ENCODE data around the gene COIL.

The COIL gene

DNA sequence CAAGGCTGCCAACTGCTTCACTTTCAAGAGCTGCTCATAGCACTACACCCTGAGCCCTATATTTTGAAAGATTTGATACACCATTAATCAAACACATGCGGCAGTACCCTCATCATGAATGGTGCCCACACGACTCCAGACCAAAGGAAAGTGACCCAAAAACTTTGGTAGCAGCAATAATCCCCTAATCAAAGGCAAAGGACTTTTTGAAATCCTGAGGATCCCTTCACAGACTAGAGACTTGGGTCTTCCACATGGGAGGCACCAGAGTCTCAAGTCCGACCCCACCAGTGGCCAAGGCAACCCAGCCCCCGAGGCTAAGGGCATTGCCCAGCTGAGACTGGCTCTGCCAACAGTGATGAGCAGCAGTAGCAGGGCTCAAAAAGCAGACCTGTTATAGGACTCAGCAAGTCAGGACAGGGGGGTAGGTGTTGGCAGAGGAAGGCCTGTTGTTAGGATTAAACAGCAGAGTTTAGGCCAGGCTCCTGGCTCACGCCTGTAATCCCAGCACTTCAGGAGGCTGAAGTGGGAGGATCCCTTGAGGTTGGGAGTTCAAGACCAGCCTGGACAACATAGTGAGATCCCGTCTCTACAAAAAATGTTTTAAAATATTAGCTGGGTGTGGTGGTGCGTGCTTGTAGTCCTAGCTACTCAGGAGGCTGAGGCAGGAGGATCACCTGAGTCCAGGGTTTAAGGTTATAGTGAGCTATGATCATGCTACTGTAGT, 50.2 kb downstream of the COIL start:
- WGBS, 2 experiments, result 78 to 81% methylated on average over 7 of the region's 7 CpGs
- Histone ChIP-seq H3K27me3 (ENCODE audit: control insufficient read depth, insufficient read depth, low read length, poor library complexity, severe bottlenecking) (peaks cover 35% of the 10 kb centered on the region), H3K4me1 (ENCODE audit: control insufficient read depth, insufficient read depth, low read length) (peaks cover 6% of the 10 kb centered on the region), H3K27ac (ENCODE audit: insufficient read depth, low read depth, low read length, poor library complexity, severe bottlenecking) (no peak overlapping the region), H3K4me3 (ENCODE audit: insufficient read depth, low read depth, low read length) (no peak overlapping the region), H3K36me3 (ENCODE audit: control insufficient read depth, insufficient read depth, low read length) (no peaks in the 10 kb centered on the region), H3K9me3 (ENCODE audit: control insufficient read depth, low read length) (no peaks in the 10 kb centered on the region)

DNA sequence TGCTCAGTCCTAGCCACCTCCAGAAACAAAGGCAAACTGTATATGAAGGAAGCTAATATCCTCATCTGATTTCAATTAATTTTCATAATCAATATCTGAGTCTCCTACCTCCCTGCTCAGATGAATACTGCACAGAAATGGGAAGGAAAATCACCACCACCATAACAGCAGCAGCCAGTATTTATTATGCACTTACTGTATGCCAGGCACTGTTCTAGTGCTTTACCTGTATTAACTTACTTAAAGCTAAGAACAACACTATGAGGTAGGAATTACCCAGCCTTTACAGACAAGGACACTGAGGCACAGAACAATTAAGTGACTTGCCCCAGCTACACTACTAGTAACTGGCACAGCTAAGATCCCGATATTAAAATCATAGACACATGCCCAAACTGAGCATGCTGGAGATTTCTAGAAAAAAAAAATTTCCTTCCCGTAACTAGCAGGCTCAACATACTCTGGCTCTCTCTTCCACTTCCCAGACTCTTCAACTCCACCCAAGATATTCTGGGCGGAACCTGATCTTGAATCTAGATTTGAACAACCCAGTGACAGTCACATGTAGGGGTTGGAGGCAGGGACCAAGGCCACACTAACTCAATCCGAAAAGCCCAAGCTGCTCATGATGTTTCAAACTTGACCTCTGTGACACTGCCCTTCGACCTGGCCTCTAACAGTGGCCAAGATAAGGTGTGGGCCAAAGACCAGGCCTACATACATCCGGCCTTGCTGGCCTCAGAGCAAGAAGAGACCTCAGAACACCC, 50.9 kb downstream of the COIL start:
- peaks cover 3% of the 10 kb centered on the region for H3K4me1 ChIP-seq (ENCODE audit: control insufficient read depth, insufficient read depth, low read length)
- H3K4me3 ChIP-seq (ENCODE audit: insufficient read depth, low read depth, low read length), result no peak overlapping the region
- no peaks in the 10 kb centered on the region for H3K9me3 ChIP-seq (ENCODE audit: control insufficient read depth, low read length)
- H3K36me3 ChIP-seq (ENCODE audit: control insufficient read depth, insufficient read depth, low read length), result no peaks in the 10 kb centered on the region
- no peak overlapping the region for H3K27ac ChIP-seq (ENCODE audit: insufficient read depth, low read depth, low read length, poor library complexity, severe bottlenecking)
- WGBS, 2 experiments, result 93 to 96% methylated on average over 6 of the region's 6 CpGs
- peaks cover 27% of the 10 kb centered on the region for H3K27me3 ChIP-seq (ENCODE audit: control insufficient read depth, insufficient read depth, low read length, poor library complexity, severe bottlenecking)

DNA sequence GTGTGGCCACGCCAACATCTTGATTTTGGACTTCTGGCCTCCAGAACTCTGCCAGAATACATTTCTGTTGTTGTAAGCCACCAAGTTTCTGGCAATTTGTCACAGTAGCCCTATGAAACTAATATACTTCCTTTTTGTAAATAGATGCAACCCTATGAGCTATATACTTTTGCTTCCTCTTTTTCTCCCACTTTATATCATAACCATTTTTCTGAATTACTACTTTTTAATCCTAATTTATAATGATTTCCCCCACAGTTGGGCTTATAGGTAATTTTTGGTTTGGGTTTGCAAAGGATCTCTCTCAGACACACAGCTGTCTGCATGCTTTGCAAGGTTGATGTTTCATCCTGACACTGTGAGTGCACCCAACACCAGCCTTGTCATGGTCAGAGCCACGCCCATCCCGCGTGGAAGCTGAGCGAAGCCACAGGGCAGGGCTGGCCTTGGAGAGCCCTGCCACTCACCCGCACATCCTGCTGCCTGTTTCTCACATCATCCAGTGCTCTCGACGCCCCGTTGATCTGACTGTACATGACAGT, 52.8 kb downstream of the COIL start:
- Histone ChIP-seq H3K36me3 (ENCODE audit: control insufficient read depth, insufficient read depth, low read length) (peaks cover 5% of the 10 kb centered on the region), H3K9me3 (ENCODE audit: control insufficient read depth, low read length) (no peaks in the 10 kb centered on the region), H3K27ac (ENCODE audit: insufficient read depth, low read depth, low read length, poor library complexity, severe bottlenecking) (no peak overlapping the region), H3K27me3 (ENCODE audit: control insufficient read depth, insufficient read depth, low read length, poor library complexity, severe bottlenecking) (peaks cover 9% of the 10 kb centered on the region), H3K4me3 (ENCODE audit: insufficient read depth, low read depth, low read length) (no peak overlapping the region), H3K4me1 (ENCODE audit: control insufficient read depth, insufficient read depth, low read length) (no peaks in the 10 kb centered on the region)
- 90 to 91% methylated on average over 9 of the region's 9 CpGs for WGBS, 2 experiments

DNA sequence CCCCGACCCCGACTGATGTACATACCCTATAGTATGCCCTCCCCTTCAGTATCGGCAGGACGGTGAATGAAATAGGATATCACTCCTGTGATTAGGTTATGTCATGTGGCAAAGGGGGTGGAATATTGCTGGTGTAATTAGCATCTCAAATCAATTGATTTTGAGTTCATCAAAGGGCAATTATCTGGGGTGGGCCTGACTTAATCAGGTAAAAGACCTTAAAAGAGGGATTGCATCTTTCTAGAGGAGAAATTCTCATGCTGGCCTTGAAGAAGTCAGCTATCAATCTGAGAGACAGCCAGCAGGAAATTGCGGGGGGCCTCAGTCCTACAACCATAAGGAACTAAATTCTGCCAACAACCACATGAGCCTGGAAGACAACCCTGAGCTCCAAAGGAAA, 57.3 kb downstream of the COIL start:
- H3K27ac ChIP-seq (ENCODE audit: insufficient read depth, low read depth, low read length, poor library complexity, severe bottlenecking), result no peak overlapping the region
- H3K27me3 ChIP-seq (ENCODE audit: control insufficient read depth, insufficient read depth, low read length, poor library complexity, severe bottlenecking), result no peaks in the 10 kb centered on the region
- WGBS, 2 experiments, result 95 to 99% methylated on average over 5 of the region's 5 CpGs
- H3K4me1 ChIP-seq (ENCODE audit: control insufficient read depth, insufficient read depth, low read length), result no peaks in the 10 kb centered on the region
- H3K4me3 ChIP-seq (ENCODE audit: insufficient read depth, low read depth, low read length), result no peak overlapping the region
- no peaks in the 10 kb centered on the region for H3K9me3 ChIP-seq (ENCODE audit: control insufficient read depth, low read length)
- peaks cover 5% of the 10 kb centered on the region for H3K36me3 ChIP-seq (ENCODE audit: control insufficient read depth, insufficient read depth, low read length)

DNA sequence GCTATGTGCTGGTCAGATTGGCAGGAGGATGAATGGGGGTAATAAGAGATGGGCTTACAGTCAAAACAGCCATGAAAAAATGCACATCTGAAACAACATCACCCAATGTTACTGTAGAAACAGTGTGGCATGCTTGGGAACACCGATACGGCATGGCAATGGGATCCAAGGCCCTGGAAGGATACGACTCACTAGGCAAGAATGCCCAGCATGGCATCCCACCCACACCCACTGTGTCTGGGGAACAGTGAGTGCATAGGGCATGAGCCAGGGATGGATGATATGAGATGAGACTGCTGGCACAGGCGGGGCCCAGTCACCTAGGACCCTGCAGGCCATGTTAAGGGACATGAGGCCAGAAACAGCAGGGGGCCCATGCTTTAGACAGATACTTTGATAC, 58.5 kb downstream of the COIL start:
- Histone ChIP-seq H3K9me3 (ENCODE audit: control insufficient read depth, low read length) (no peaks in the 10 kb centered on the region), H3K27ac (ENCODE audit: insufficient read depth, low read depth, low read length, poor library complexity, severe bottlenecking) (no peak overlapping the region), H3K4me1 (ENCODE audit: control insufficient read depth, insufficient read depth, low read length) (no peaks in the 10 kb centered on the region), H3K4me3 (ENCODE audit: insufficient read depth, low read depth, low read length) (no peak overlapping the region), H3K36me3 (ENCODE audit: control insufficient read depth, insufficient read depth, low read length) (peaks cover 5% of the 10 kb centered on the region), H3K27me3 (ENCODE audit: control insufficient read depth, insufficient read depth, low read length, poor library complexity, severe bottlenecking) (no peaks in the 10 kb centered on the region)
- WGBS, 2 experiments, result 86 to 98% methylated on average over 4 of the region's 4 CpGs

DNA sequence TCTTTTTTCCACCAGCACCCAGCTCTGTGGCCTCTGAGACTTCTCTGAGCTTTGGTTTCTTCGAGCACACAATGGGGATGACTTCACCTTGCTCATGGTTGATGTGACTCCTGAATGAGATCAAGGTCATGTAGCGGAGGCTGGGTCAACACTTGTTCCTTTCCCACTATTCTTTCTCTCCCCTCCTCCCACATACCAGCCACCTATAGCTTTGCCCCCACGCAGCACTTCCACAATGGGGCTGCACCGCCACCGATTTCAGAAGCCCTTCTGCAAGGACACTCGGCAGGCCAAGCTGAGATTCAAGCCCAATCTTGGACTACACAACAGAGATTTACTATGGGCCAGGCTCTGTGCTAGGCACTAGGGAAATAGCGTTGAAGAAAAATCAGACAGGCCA, 61.4 kb downstream of the COIL start:
- WGBS, 2 experiments, result 93 to 95% methylated on average over 7 of the region's 7 CpGs
- H3K27me3 ChIP-seq (ENCODE audit: control insufficient read depth, insufficient read depth, low read length, poor library complexity, severe bottlenecking), result no peaks in the 10 kb centered on the region
- H3K4me3 ChIP-seq (ENCODE audit: insufficient read depth, low read depth, low read length), result no peak overlapping the region
- H3K36me3 ChIP-seq (ENCODE audit: control insufficient read depth, insufficient read depth, low read length), result peaks cover 5% of the 10 kb centered on the region
- H3K27ac ChIP-seq (ENCODE audit: insufficient read depth, low read depth, low read length, poor library complexity, severe bottlenecking), result no peak overlapping the region
- H3K9me3 ChIP-seq (ENCODE audit: control insufficient read depth, low read length), result no peaks in the 10 kb centered on the region
- peaks cover 9% of the 10 kb centered on the region for H3K4me1 ChIP-seq (ENCODE audit: control insufficient read depth, insufficient read depth, low read length)

DNA sequence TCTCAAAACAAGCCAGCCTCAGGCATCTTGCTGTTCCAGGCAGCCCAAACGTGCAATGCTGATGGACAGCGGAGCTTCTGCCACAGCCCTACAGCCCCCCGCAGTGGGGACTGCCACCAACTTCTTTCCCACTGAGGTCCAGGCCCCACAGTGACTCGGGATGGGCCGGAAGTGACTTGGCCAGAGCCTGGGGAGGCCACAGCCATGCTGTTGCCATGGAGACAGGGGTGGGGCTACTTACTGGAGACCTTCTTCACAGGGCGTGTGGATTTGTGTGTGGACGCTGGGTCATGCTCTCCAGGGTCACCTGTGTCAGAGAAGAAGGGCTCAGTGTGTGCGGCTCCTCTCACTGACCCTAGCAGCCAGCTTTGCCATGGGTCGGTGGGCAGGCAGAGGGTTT, 62.0 kb downstream of the COIL start:
- Histone ChIP-seq H3K9me3 (ENCODE audit: control insufficient read depth, low read length) (no peaks in the 10 kb centered on the region), H3K4me3 (ENCODE audit: insufficient read depth, low read depth, low read length) (no peak overlapping the region), H3K27ac (ENCODE audit: insufficient read depth, low read depth, low read length, poor library complexity, severe bottlenecking) (no peak overlapping the region), H3K4me1 (ENCODE audit: control insufficient read depth, insufficient read depth, low read length) (peaks cover 9% of the 10 kb centered on the region), H3K36me3 (ENCODE audit: control insufficient read depth, insufficient read depth, low read length) (no peaks in the 10 kb centered on the region), H3K27me3 (ENCODE audit: control insufficient read depth, insufficient read depth, low read length, poor library complexity, severe bottlenecking) (no peaks in the 10 kb centered on the region)
- 80 to 82% methylated on average over 9 of the region's 9 CpGs for WGBS, 2 experiments

DNA sequence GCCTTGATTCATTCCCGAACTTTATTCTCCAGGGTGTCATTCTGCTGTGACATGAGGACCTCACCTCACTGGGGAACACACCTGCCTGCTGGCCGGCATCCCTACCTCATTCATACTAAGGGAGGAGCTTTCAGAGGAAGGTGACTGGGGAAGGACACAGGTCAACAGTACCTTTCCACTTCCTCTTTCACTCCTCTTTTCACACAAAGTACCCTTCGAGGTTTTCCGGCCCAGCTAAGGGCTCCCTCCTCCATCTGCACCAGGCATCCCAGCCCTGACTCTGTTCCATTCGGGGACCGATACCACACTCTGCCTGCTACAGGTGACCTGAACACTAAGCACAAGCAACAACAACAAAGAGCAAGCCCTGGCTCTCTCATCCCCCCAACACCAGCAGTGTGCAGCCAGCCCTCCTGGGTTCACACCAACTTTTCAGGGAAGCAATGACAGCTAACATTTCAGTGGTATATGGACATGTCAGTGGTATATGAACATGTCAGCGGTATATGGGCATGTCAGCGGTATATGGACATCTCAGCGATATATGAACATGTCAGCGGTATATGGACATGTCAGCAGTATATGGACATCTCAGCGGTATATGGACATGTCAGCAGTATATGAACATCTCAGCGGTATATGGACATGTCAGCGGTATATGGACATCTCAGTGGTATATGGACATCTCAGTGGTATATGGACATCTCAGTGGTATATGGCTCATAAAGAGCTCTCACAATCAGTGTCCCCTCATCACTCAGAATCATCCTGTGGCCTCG, 63.0 kb downstream of the COIL start:
- Histone ChIP-seq H3K27ac (ENCODE audit: insufficient read depth, low read depth, low read length, poor library complexity, severe bottlenecking) (no peak overlapping the region), H3K4me1 (ENCODE audit: control insufficient read depth, insufficient read depth, low read length) (peaks cover 9% of the 10 kb centered on the region), H3K36me3 (ENCODE audit: control insufficient read depth, insufficient read depth, low read length) (peaks cover 5% of the 10 kb centered on the region), H3K4me3 (ENCODE audit: insufficient read depth, low read depth, low read length) (no peak overlapping the region), H3K27me3 (ENCODE audit: control insufficient read depth, insufficient read depth, low read length, poor library complexity, severe bottlenecking) (no peaks in the 10 kb centered on the region), H3K9me3 (ENCODE audit: control insufficient read depth, low read length) (no peaks in the 10 kb centered on the region)
- 93 to 94% methylated on average over 14 of the region's 14 CpGs for WGBS, 2 experiments

DNA sequence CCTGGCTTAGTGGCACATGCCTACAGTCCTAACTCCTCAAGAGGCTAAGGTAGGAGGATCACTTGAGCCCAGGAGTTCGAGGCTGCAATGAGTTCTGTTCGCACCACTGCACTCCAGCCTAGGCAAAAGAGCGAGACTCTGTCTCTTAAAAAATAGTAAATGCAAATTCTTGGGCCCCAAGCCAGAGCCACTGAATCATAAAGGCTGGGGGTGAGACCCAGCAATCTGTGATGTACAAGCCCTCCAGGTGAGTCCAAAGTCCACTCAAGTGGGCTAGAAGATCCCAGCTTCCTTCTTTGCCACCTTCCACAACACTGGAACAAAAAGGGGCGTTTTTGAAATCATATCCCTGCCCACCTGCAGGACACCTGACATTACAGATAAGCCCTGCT, 63.9 kb downstream of the COIL start:
- Histone ChIP-seq H3K4me3 (ENCODE audit: insufficient read depth, low read depth, low read length) (no peak overlapping the region), H3K36me3 (ENCODE audit: control insufficient read depth, insufficient read depth, low read length) (peaks cover 5% of the 10 kb centered on the region), H3K4me1 (ENCODE audit: control insufficient read depth, insufficient read depth, low read length) (peaks cover 9% of the 10 kb centered on the region), H3K27me3 (ENCODE audit: control insufficient read depth, insufficient read depth, low read length, poor library complexity, severe bottlenecking) (no peaks in the 10 kb centered on the region), H3K27ac (ENCODE audit: insufficient read depth, low read depth, low read length, poor library complexity, severe bottlenecking) (no peak overlapping the region), H3K9me3 (ENCODE audit: control insufficient read depth, low read length) (no peaks in the 10 kb centered on the region)
- WGBS, 2 experiments, result 92 to 95% methylated on average over 4 of the region's 4 CpGs
